SH-SY5Y (cell line): Measurements from ENCODE around the gene CAMTA1.

Experiments
- GATA2 ChIP-seq: IDR thresholded peaks from 2 replicates; pipeline ENCODE4 v1.6.1; 2011; ENCODE audit warnings: mild to moderate bottlenecking, low read depth, low read length
- GATA3 ChIP-seq: IDR thresholded peaks from 2 replicates; pipeline ENCODE4 v1.6.1; 2011; ENCODE audit warnings: low read depth, mild to moderate bottlenecking, low read length, moderate library complexity

DNA sequence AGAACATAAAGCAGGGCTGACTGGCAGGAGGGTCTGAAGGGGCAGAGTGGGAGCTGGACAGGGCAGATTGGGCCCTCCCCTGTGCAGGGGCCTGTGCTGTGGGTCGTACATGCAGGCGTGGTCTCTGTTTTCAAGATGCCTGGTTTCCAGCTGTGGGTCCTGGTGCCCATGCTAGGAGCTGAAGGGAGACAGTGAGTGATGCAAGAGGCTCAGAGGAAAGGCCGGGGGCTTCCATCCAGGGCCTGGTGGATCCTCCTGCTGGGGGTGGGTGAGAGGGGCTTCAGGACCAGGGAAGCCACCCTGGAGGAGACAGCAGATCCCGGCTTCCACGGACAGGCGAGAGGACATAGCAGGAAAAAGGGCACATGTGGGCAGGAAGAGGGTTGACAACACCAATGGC is 636.8 kb downstream of the CAMTA1 start:
- TF ChIP-seq GATA3 (no peak), GATA2 (no peak)
